IPS DF 6.9 (cell line): Measurements from ENCODE around the gene KRTAP12-1.
"Not testable (repeated sequence)": the region's sequence is repeated elsewhere in the genome, so short reads cannot be mapped to it uniquely, and the experiment has no call there.

ENCODE experiments used
- DNase-seq: peaks from one replicate; pipeline ENCODE4 v3.0.0-alpha.2; 2013; ENCODE audit warnings: low read depth, low spot score
- H3K27ac ChIP-seq: one replicate; pipeline ENCODE4 v1.5.1; 2013; ENCODE audit warnings: low read length, control low read depth
- H3K27me3 ChIP-seq: 2 replicates; pipeline ENCODE4 v1.6.1; 2013; ENCODE audit warnings: mild to moderate bottlenecking, low read length; ENCODE audit not compliant: control insufficient read depth, insufficient read depth
- H3K36me3 ChIP-seq: 2 replicates; pipeline ENCODE4 v1.6.1; 2013; ENCODE audit warnings: low read length; ENCODE audit not compliant: control insufficient read depth, insufficient read depth
- H3K4me1 ChIP-seq: 2 replicates; pipeline ENCODE4 v1.6.1; 2013; ENCODE audit warnings: low read length; ENCODE audit not compliant: control insufficient read depth, insufficient read depth
- H3K4me3 ChIP-seq: 2 replicates; pipeline ENCODE4 v1.5.1; 2013; ENCODE audit warnings: mild to moderate bottlenecking, low read length
- H3K9me3 ChIP-seq: 2 replicates; pipeline ENCODE4 v1.6.1; 2013; ENCODE audit warnings: low read length, inconsistent platforms; ENCODE audit not compliant: control insufficient read depth, insufficient read depth
- WGBS: extraction: QIAGEN DNeasy Blood & Tissue Kit; methylation state at CpG from one replicate; pipeline ENCODE4 v1.1.7; 2013; ENCODE audit warnings: mixed read lengths, missing lambda C conversion rate; ENCODE audit not compliant: insufficient read length, insufficient coverage; 5-methylcytosine and 5-hydroxymethylcytosine counted together

The KRTAP12-1 gene

GRCh38 chr21:44666401-44667320 is 15.3 kb downstream of the KRTAP12-1 start, which contains the start of gene KRTAP12-2:
KRTAP12-2 (minus strand) TSS chr21:44666927; CDS start chr21:44666886, 41 bp downstream.
- no peak for DNase-seq
- Histone ChIP-seq H3K27me3 (no peaks in the 10 kb centered on the region), H3K4me3 (no peak within 1 kb of the TSS), H3K4me1 (no peaks in the 10 kb centered on the region; the same call in 1 of the 2 replicates), H3K27ac (no peak within 1 kb of the TSS), H3K9me3 (peaks cover 3% of the 10 kb centered on the region; the same call in 1 of the 2 replicates), H3K36me3 (no peaks in the 10 kb centered on the region)
- WGBS = no CpG with 5 or more reads among the region's 19 CpGs

GRCh38 chr21:44664691-44665090 is 17.3 kb downstream of the KRTAP12-1 start:
- H3K27me3 ChIP-seq = no peaks in the 10 kb centered on the region
- H3K9me3 ChIP-seq = no peaks in the 10 kb centered on the region
- no peaks in the 10 kb centered on the region for H3K36me3 ChIP-seq
- no peak overlapping the region for H3K27ac ChIP-seq
- WGBS = no CpG with 5 or more reads among the region's 5 CpGs
- H3K4me3 ChIP-seq = no peak overlapping the region
- H3K4me1 ChIP-seq = no peaks in the 10 kb centered on the region; the same call in 1 of the 2 replicates
- no peak for DNase-seq

- not testable (repeated sequence) for H3K27ac ChIP-seq, H3K4me3 ChIP-seq, H3K4me1 ChIP-seq, H3K36me3 ChIP-seq, H3K27me3 ChIP-seq, H3K9me3 ChIP-seq
- no CpG with 5 or more reads among the region's 7 CpGs for whole genome bisulfite sequencing
- peak; percentile 31 for DNase-seq
Observed at GRCh38 chr21:44661567-44661966, 20.4 kb downstream of the KRTAP12-1 start.

DNA sequence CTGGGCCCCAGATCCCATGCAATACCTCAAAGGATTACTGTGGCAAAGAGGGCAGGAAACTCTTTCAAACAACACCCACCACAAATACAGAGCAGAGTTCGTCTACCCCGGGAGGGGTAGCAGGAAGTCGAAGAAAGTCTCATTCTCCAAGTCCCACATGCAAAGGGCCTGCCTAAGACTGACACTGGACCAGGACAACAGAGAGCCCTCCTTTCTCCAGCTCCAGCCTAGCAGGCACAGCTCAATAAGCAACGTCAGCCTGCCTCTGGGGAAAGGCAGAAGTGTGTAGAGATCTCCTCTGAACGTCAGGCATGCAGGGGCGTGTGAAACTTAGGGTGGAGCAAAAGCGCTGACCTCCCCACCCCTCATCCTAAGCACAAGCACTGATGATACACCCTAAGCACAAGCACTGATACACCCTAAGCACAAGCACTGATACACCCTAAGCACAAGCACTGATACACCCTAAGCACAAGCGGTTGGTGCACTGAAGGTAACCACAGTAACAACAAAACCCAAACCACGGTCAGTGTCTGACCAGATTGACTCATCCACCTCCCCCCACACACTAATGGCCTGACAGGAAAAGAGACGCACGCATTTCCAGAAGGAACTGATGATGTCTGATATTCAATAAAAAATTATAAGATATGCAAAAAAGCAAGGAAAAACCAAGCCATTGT is 22.9 kb downstream of the KRTAP12-1 start:
- WGBS = no CpG with 5 or more reads among the region's 11 CpGs
- DNase-seq = no peak
- H3K4me1 ChIP-seq = peaks cover 3% of the 10 kb centered on the region
- H3K4me3 ChIP-seq = no peak overlapping the region
- H3K9me3 ChIP-seq = no peaks in the 10 kb centered on the region
- H3K36me3 ChIP-seq = no peaks in the 10 kb centered on the region
- H3K27ac ChIP-seq = no peak overlapping the region
- no peaks in the 10 kb centered on the region for H3K27me3 ChIP-seq

- Histone ChIP-seq H3K4me1 (peaks cover 3% of the 10 kb centered on the region), H3K27me3 (no peaks in the 10 kb centered on the region), H3K27ac (no peak overlapping the region), H3K9me3 (no peaks in the 10 kb centered on the region), H3K36me3 (no peaks in the 10 kb centered on the region), H3K4me3 (no peak overlapping the region)
- no peak for DNase-seq
- WGBS = no CpG with 5 or more reads among the region's 5 CpGs
Observed at GRCh38 chr21:44658541-44658910, 23.4 kb downstream of the KRTAP12-1 start.

- peaks cover 3% of the 10 kb centered on the region for H3K4me1 ChIP-seq
- H3K4me3 ChIP-seq = no peak within 1 kb of the TSS
- H3K27me3 ChIP-seq = no peaks in the 10 kb centered on the region
- no peak within 1 kb of the TSS for H3K27ac ChIP-seq
- no CpG with 5 or more reads among the region's 26 CpGs for WGBS
- no peaks in the 10 kb centered on the region for H3K36me3 ChIP-seq
- H3K9me3 ChIP-seq = no peaks in the 10 kb centered on the region
- no peak for DNase-seq
Observed at GRCh38 chr21:44657635-44658540, 24.1 kb downstream of the KRTAP12-1 start, which contains the start of gene KRTAP12-3. KRTAP12-3 (plus strand) TSS chr21:44657932; CDS start chr21:44657980, 48 bp downstream.

DNA sequence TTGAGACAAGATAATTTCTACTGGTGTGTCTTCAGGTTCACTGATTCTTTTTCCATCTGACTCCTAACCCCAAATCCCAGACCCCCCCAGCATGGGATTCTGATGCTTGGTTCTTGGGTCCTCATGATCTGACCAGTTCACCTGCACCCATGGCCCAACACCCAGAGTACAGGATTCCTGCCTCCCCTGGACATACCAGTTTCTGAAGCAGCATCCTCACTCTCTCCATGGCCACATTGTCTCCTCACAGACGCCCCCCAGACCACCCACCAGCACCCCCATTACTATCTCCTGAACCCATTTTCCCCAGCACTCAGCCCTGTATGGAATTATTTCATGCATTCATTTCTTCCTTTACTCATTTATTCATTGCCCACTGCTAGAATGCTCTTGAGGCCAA is 25.1 kb downstream of the KRTAP12-1 start:
- H3K9me3 ChIP-seq = no peaks in the 10 kb centered on the region
- H3K4me1 ChIP-seq = peaks cover 3% of the 10 kb centered on the region
- no peaks in the 10 kb centered on the region for H3K36me3 ChIP-seq
- H3K4me3 ChIP-seq = no peak overlapping the region
- H3K27ac ChIP-seq = no peak overlapping the region
- no peak for DNase-seq
- WGBS = no CpG with 5 or more reads among the region's 1 CpG
- no peaks in the 10 kb centered on the region for H3K27me3 ChIP-seq

- H3K9me3 ChIP-seq = no peaks in the 10 kb centered on the region
- peaks cover 3% of the 10 kb centered on the region for H3K4me1 ChIP-seq
- no peak for DNase-seq
- no peak within 1 kb of the TSS for H3K27ac ChIP-seq
- WGBS = no CpG with 5 or more reads among the region's 9 CpGs
- H3K4me3 ChIP-seq = no peak within 1 kb of the TSS
- no peaks in the 10 kb centered on the region for H3K36me3 ChIP-seq
- H3K27me3 ChIP-seq = no peaks in the 10 kb centered on the region
Observed at GRCh38 chr21:44654576-44655175, 27.3 kb downstream of the KRTAP12-1 start, which contains the start of gene KRTAP12-4. KRTAP12-4 (minus strand) TSS chr21:44654659; CDS start chr21:44654614, 45 bp downstream.

- Histone ChIP-seq H3K4me1 (peaks cover 1% of the 10 kb centered on the region), H3K36me3 (no peaks in the 10 kb centered on the region), H3K27ac (no peak overlapping the region), H3K27me3 (no peaks in the 10 kb centered on the region), H3K9me3 (no peaks in the 10 kb centered on the region), H3K4me3 (no peak overlapping the region)
- WGBS = no CpG with 5 or more reads among the region's 17 CpGs
- no peak for DNase-seq
Observed at GRCh38 chr21:44653656-44654575, 28.0 kb downstream of the KRTAP12-1 start.
